ENCODE measurements around the gene NOC2L.

DNA sequence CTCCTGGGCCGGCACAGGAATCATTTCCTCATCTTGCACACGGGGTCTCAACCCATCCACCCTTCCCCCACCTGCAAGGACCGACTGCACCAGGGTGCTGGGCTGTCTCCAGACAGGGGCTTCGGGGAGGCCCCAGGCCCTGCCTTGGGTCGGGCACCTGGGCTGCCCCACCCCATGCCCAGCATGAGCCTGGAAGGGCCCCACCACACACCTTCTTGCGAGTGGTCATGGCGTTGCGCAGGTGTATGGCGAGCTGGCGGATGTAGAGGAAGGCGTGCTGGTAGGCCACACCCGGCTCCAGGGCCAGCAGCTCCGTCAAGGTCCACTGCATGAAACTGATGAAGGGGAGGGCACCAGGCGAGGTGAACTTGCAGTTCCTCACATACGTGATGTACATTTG, 6.9 kb downstream of the NOC2L start:
- no peak for TF ChIP-seq POLR2A (IDR thresholded peaks at IDR 0.05)
- TF ChIP-seq, protein P1, sequence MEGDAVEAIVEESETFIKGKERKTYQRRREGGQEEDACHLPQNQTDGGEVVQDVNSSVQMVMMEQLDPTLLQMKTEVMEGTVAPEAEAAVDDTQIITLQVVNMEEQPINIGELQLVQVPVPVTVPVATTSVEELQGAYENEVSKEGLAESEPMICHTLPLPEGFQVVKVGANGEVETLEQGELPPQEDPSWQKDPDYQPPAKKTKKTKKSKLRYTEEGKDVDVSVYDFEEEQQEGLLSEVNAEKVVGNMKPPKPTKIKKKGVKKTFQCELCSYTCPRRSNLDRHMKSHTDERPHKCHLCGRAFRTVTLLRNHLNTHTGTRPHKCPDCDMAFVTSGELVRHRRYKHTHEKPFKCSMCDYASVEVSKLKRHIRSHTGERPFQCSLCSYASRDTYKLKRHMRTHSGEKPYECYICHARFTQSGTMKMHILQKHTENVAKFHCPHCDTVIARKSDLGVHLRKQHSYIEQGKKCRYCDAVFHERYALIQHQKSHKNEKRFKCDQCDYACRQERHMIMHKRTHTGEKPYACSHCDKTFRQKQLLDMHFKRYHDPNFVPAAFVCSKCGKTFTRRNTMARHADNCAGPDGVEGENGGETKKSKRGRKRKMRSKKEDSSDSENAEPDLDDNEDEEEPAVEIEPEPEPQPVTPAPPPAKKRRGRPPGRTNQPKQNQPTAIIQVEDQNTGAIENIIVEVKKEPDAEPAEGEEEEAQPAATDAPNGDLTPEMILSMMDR (IDR thresholded peaks at IDR 0.05) = no peak

Measured in thyroid gland (tissue), 4 donors.